Activated CD4-positive, alpha-beta T cell treated with anti-CD3 and anti-CD28 coated beads, Interleukin-10, Interleukin-2, amounts not matched to agents 100 ng/mL and 50 ng/mL, durations not matched to agents 16 hours and 8 hours (primary cell): ENCODE data around the gene TRIOBP.

Experiments used
- DNase-seq: peaks from one replicate; pipeline ENCODE4 v3.0.0-alpha.2; 2020

Gene TRIOBP

GRCh38 chr22:37809672-37810333, 113.0 kb downstream of the TRIOBP start:
- no peak for DNase-seq

DNA sequence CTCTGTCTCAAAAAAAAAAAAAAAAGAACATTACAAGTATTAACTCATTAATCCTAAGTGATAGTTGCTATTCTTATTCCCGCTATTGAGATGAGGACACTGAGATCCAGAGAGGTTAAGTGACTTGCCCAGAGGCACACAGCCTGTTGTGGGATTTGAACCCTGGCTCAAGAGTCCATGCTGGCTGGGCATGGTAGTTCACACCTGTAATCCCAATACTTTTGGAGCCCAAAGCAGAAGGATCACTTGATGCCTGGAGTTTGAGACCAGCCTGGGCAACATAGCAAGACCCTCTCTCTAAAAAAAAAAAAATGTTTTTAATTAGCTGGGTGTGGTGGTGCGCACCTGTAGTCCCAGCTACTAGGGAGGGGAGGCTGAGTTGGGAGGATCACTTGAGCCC, 115.0 kb downstream of the TRIOBP start:
- DNase-seq = no peak

DNA sequence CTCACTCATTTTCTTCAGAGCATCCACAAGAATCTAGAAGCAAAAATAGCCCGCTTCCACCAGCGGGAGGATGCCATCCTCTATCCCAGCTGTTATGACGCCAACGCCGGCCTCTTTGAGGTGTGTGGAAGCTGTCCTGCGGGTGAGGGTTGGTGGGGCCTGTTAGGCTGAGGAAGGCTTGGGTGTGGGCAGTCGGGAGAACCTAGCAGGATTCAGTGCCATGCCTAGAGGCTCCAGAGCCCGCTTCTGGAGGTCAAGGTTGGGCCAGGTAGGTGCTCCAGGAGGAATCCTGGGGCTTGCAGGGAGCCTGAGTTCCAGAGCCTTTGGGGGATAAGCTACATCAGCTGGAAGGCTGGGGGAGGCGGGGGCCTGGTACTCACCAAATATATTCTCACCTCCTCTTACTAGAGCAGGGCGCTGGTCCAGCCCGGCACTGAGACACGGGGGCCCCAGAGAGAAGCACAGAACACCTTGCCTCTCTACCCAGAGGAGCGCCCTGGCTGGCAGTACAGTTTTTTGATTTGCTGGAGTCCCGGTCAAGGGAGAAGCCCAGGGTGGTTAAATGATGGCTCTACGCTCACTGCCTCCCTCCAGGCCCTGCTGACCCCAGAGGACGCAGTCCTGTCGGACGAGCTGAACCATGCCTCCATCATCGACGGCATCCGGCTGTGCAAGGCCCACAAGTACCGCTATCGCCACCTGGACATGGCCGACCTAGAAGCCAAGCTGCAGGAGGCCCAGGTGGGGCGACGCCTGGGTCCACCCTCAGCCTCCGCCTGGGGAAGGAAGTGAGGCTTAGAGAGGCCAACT, 116.2 kb downstream of the TRIOBP start:
- DNase-seq = no peak

GRCh38 chr22:37815593-37815992, 118.7 kb downstream of the TRIOBP start:
- DNase-seq = no peak

GRCh38 chr22:37816543-37817180, 119.8 kb downstream of the TRIOBP start:
- DNase-seq = no peak

DNA sequence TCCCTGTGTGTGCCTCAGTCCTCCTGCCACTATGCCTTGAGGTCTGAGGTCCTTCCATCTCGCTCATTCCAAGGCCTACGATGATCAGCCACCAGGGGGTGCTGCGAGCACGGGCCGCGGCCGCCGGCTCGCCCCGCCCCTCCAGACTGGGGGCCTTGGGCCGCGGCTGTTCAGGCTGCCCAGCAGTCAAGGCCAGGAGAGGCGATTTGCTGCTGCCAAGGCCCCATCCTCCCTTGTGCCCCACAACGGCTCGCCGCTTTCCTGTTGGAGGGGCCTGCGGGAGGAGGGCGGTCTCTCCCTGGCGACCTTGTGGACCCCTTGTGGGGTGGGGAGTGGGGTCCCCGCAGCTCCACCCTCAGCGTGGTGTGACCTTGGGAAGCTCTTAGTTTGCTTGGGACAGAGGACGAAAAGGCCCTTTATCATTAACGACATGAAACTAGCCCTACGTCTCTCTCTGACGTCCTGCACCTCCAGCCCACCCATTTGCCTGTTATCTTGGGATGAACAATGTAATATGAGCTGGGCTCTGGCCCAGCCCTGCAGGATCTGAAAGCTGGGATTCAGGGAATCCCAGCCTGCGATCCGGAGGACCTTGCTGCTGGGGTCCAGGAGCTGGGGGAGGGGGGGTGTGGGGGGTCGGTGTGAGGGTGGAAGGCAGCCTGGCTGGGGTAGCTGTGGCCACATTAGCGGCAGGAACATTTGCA, 121.0 kb downstream of the TRIOBP start:
- peak; percentile 84 for DNase-seq

GRCh38 chr22:37818409-37819104, 121.7 kb downstream of the TRIOBP start:
- DNase-seq = peak; percentile 76

- no peak for DNase-seq
Observed at GRCh38 chr22:37819105-37819433, 122.2 kb downstream of the TRIOBP start.

GRCh38 chr22:37820350-37820749, 123.5 kb downstream of the TRIOBP start:
- no peak for DNase-seq

- no peak for DNase-seq
Observed at GRCh38 chr22:37822079-37822833, 125.4 kb downstream of the TRIOBP start.

DNA sequence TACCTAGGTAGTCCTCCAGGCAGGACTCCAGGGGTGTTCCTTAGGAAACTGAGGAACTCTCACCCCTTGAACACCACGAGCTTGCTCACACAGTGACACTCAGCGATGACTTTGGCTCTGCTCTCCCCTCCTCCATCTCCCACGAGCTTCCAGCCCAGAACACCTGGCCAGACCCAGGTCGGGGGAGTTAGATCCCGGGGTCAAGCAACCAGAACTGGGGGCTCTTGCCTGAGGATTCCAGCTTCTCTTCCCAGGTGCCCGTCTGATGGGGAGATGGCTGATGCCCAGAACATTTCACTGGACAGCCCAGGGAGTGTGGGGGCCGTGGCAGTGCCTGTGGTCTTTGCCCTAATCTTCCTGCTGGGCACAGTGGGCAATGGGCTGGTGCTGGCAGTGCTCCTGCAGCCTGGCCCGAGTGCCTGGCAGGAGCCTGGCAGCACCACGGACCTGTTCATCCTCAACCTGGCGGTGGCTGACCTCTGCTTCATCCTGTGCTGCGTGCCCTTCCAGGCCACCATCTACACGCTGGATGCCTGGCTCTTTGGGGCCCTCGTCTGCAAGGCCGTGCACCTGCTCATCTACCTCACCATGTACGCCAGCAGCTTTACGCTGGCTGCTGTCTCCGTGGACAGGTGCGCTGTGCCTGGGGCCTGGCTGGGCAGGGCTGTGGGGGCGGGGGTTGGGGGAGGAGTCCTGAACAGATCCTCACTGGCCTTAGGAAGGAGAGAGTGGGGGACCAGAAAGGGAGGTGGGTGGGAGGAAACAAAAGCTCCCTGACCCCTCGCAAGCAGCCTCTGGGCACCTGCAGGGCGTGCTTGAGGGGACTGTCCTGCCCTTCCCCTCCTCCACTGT, 126.5 kb downstream of the TRIOBP start, which contains the start of gene GALR3:
Gene GALR3 (plus strand): TSS at position 249 of the 852 bp plus-strand sequence. CDS start 25 bp downstream, at position 274.
- no peak for DNase-seq

DNA sequence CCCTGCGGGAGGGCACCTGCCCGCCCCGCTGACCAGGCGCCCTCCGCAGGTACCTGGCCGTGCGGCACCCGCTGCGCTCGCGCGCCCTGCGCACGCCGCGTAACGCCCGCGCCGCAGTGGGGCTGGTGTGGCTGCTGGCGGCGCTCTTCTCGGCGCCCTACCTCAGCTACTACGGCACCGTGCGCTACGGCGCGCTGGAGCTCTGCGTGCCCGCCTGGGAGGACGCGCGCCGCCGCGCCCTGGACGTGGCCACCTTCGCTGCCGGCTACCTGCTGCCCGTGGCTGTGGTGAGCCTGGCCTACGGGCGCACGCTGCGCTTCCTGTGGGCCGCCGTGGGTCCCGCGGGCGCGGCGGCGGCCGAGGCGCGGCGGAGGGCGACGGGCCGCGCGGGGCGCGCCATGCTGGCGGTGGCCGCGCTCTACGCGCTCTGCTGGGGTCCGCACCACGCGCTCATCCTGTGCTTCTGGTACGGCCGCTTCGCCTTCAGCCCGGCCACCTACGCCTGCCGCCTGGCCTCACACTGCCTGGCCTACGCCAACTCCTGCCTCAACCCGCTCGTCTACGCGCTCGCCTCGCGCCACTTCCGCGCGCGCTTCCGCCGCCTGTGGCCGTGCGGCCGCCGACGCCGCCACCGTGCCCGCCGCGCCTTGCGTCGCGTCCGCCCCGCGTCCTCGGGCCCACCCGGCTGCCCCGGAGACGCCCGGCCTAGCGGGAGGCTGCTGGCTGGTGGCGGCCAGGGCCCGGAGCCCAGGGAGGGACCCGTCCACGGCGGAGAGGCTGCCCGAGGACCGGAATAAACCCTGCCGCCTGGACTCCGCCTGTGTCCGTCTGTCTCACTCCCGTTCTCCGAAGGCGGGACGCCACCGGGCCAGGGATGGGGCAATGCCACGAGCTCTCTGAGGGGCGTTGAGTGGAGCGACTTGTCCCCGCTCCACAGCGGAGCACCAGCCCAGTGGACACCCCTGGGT, 128.1 kb downstream of the TRIOBP start:
- peak; percentile 42 for DNase-seq
